SK-N-MC (cell line): ENCODE measurements around the gene TYRO3.

Experiments
- EZH2 ChIP-seq: fragments of 200-600 bp; sonication (generic); IDR thresholded peaks from one replicate; pipeline ENCODE4 v1.6.1; 2017; ENCODE audit warnings: antibody characterized with exemption
- FOXP2 ChIP-seq: optimal IDR thresholded peaks from 2 replicates; pipeline ENCODE3; 2011; ENCODE audit warnings: mild to moderate bottlenecking, moderate library complexity; ENCODE audit not compliant: insufficient read depth; ENCODE audit errors: extremely low read length, control extremely low read depth
- POLR2AphosphoS5 ChIP-seq: IDR thresholded peaks from 2 replicates; pipeline ENCODE4 v1.6.1; 2012; ENCODE audit warnings: mild to moderate bottlenecking, low read depth, low read length, borderline replicate concordance

DNA sequence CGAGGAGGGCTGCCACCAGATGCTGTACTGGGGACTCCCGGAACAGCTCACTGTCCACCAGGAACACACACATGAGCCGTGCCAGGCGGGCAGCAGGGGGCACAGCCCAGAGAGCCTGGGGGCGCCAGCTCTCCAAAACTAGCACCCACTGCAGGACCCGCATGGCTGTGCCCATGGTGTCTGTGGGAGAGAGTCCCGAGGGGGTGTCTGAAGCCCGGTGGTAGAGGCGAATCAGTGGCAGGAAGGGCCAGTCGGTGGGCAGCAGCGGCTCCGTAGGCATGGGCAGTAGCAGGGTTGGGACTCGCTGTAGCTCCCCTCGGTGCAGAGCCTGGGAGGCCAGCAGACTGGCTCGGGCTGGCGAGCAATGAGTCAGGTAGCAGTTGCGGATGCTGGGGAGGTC is 38.4 kb upstream of the TYRO3 start:
- no peak for TF ChIP-seq EZH2
- no peak for TF ChIP-seq POLR2AphosphoS5
- no peak for TF ChIP-seq FOXP2
